Pons (tissue), 1 donor: ENCODE measurements around the gene PRPF40B.

Experiments
- DNase-seq: peaks from one replicate; pipeline ENCODE4 v3.0.0-alpha.2; 2016; ENCODE audit warnings: low spot score

PRPF40B gene

GRCh38 chr12:49659753-49660152, 36.4 kb downstream of the PRPF40B start:
- DNase-seq: no peak

- peak; percentile 34 for DNase-seq
Measured at GRCh38 chr12:49661191-49661590, 37.8 kb downstream of the PRPF40B start.

- no peak for DNase-seq
Measured at GRCh38 chr12:49661746-49662145, 38.4 kb downstream of the PRPF40B start.

- peak; percentile 88 for DNase-seq
Measured at GRCh38 chr12:49662998-49663843, 39.9 kb downstream of the PRPF40B start.

- DNase-seq: no peak
Measured at GRCh38 chr12:49664167-49664566, 40.8 kb downstream of the PRPF40B start.

GRCh38 chr12:49664591-49665239, 41.4 kb downstream of the PRPF40B start:
- no peak for DNase-seq

GRCh38 chr12:49665384-49665783, 42.0 kb downstream of the PRPF40B start:
- DNase-seq: no peak

GRCh38 chr12:49666176-49666575, 42.8 kb downstream of the PRPF40B start:
- no peak for DNase-seq

GRCh38 chr12:49667325-49668090, 44.1 kb downstream of the PRPF40B start:
- DNase-seq: no peak

- peak; percentile 48 for DNase-seq
Measured at GRCh38 chr12:49669796-49670195, 46.4 kb downstream of the PRPF40B start.

GRCh38 chr12:49671031-49671765, 47.8 kb downstream of the PRPF40B start:
- DNase-seq: peak; percentile 42

- DNase-seq: peak; percentile 76
Measured at GRCh38 chr12:49672301-49673217, 49.2 kb downstream of the PRPF40B start.

GRCh38 chr12:49673446-49674317, 50.3 kb downstream of the PRPF40B start:
- DNase-seq: peak; percentile 99

- DNase-seq: peak; percentile 56
Measured at GRCh38 chr12:49674318-49674981, 51.1 kb downstream of the PRPF40B start.

- no peak for DNase-seq
Measured at GRCh38 chr12:49675137-49675536, 51.8 kb downstream of the PRPF40B start.

GRCh38 chr12:49678711-49679110, 55.4 kb downstream of the PRPF40B start:
- no peak for DNase-seq

- no peak for DNase-seq
Measured at GRCh38 chr12:49680075-49680474, 56.7 kb downstream of the PRPF40B start.

- no peak for DNase-seq
Measured at GRCh38 chr12:49683599-49684309, 60.4 kb downstream of the PRPF40B start.
